ENCODE results near the gene CC2D1A. TPM values are rescaled to one million over a fixed set of nuclear protein-coding genes. Genes with fewer than 3 reads are reported as not detected.

Gene CC2D1A
- total and polyA plus RNA-seq, 8 donors, result 25.0 to 34.3 (median 30.5) TPM

GRCh38 chr19:13885826-13886365 is 20.1 kb upstream of the CC2D1A start:
- intact Hi-C loops (cut with DNase I), result loop anchor here (10.0 kb wide), 2 partner anchors 149 to 179 kb away; partner anchors contain the start of genes IL27RA (in 1 of the 2) and PALM3 (in 1 of the 2)
- no peak for ATAC-seq

GRCh38 chr19:13887018-13887436 is 19.0 kb upstream of the CC2D1A start:
- Histone ChIP-seq H3K9me3 (no peaks in the 10 kb centered on the region), H3K4me3 (no peak overlapping the region), H3K27me3 (no peaks in the 10 kb centered on the region), H3K4me1 (peaks cover 0 to 18% of the 10 kb centered on the region in 2 donors), H3K27ac (no peak overlapping the region), H3K36me3 (no peaks in the 10 kb centered on the region)
- ATAC-seq (no peak), DNase-seq (no peak)
- TF ChIP-seq CTCF (IDR thresholded peaks at IDR 0.05), result no peak
- intact Hi-C loops (cut with DNase I), result loop anchor here (10.0 kb wide), 2 partner anchors 148 to 178 kb away; partner anchors contain the start of genes IL27RA (in 1 of the 2) and PALM3 (in 1 of the 2)

More at GRCh38 chr19:13885826-13886365, 20.1 kb upstream of the CC2D1A start:
- no peak overlapping the region for H3K4me3 ChIP-seq
- DNase-seq, result no peak
- no peaks in the 10 kb centered on the region for H3K36me3 ChIP-seq
- H3K27me3 ChIP-seq, result no peaks in the 10 kb centered on the region
- no peak for TF ChIP-seq CTCF (IDR thresholded peaks at IDR 0.05)
- H3K4me1 ChIP-seq, result peaks cover 9 to 29% of the 10 kb centered on the region in 2 donors
- no peak overlapping the region for H3K27ac ChIP-seq
- no peaks in the 10 kb centered on the region for H3K9me3 ChIP-seq

GRCh38 chr19:13887517-13887916 is 18.5 kb upstream of the CC2D1A start:
- Histone ChIP-seq H3K27ac (no peak overlapping the region), H3K4me1 (peaks cover 0 to 13% of the 10 kb centered on the region in 2 donors), H3K27me3 (no peaks in the 10 kb centered on the region), H3K36me3 (no peaks in the 10 kb centered on the region), H3K4me3 (no peak overlapping the region), H3K9me3 (no peaks in the 10 kb centered on the region)
- TF ChIP-seq CTCF (IDR thresholded peaks at IDR 0.05), result no peak
- intact Hi-C loops (cut with DNase I), result loop anchor here (10.0 kb wide), 2 partner anchors 147 to 177 kb away; partner anchors contain the start of genes IL27RA (in 1 of the 2) and PALM3 (in 1 of the 2)
- no peak for ATAC-seq
- no peak for DNase-seq

- ATAC-seq (no peak), DNase-seq (no peak)
- H3K4me3 ChIP-seq, result no peak overlapping the region
- H3K4me1 ChIP-seq, result peaks cover 0 to 7% of the 10 kb centered on the region in 2 donors
- TF ChIP-seq CTCF (IDR thresholded peaks at IDR 0.05), result no peak
- no peaks in the 10 kb centered on the region for H3K36me3 ChIP-seq
- intact Hi-C loops (cut with DNase I), result loop anchor here (10.0 kb wide), 2 partner anchors 147 to 177 kb away; partner anchors contain the start of genes IL27RA (in 1 of the 2) and PALM3 (in 1 of the 2)
- H3K27ac ChIP-seq, result no peak overlapping the region
- no peaks in the 10 kb centered on the region for H3K9me3 ChIP-seq
- H3K27me3 ChIP-seq, result no peaks in the 10 kb centered on the region
These were observed 17.7 kb upstream of the CC2D1A start for GRCh38 chr19:13888281-13888680.

GRCh38 chr19:13890136-13890535 is 15.9 kb upstream of the CC2D1A start:
- intact Hi-C loops (cut with DNase I), result no loop called here
- TF ChIP-seq CTCF (IDR thresholded peaks at IDR 0.05), result no peak
- H3K9me3 ChIP-seq, result no peaks in the 10 kb centered on the region
- peaks cover 0 to 1% of the 10 kb centered on the region in 2 donors for H3K4me1 ChIP-seq
- ATAC-seq (no peak), DNase-seq (no peak)
- no peaks in the 10 kb centered on the region for H3K27me3 ChIP-seq
- no peaks in the 10 kb centered on the region for H3K36me3 ChIP-seq
- no peak overlapping the region for H3K4me3 ChIP-seq
- H3K27ac ChIP-seq, result no peak overlapping the region
